Measurements from ENCODE around the gene FAM210A. TPM values are rescaled to one million over a fixed set of nuclear protein-coding genes. Genes with fewer than 3 reads are reported as not detected.
"Not testable (repeated sequence)": the region's sequence is repeated elsewhere in the genome, so short reads cannot be mapped to it uniquely, and the experiment has no call there.

FAM210A gene
- polyA plus RNA-seq (2012; ENCODE audit: insufficient read depth, insufficient read length): 18.1 TPM

- DNase-seq (ENCODE audit: low read depth, low spot score): peak; percentile 93
- H3K4me3 ChIP-seq (ENCODE audit: low read length): peak within 1 kb of the TSS; percentile 88
Measured at GRCh38 chr18:13726232-13726971, at the start of gene FAM210A, which contains the start of gene RNMT. Gene FAM210A (minus strand): TSS chr18:13726558. CDS start chr18:13682077, 44,481 bp downstream. Gene RNMT (plus strand): TSS chr18:13726673. CDS start chr18:13731518, 4,845 bp downstream.

GRCh38 chr18:13775058-13775457 is 48.7 kb upstream of the FAM210A start:
- DNase-seq (ENCODE audit: low read depth, low spot score): no peak

GRCh38 chr18:13762690-13763439 is 36.5 kb upstream of the FAM210A start:
- DNase-seq (ENCODE audit: low read depth, low spot score): no peak
- no peak overlapping the region for H3K4me3 ChIP-seq (ENCODE audit: low read length)

More at GRCh38 chr18:13775058-13775457, 48.7 kb upstream of the FAM210A start:
- H3K4me3 ChIP-seq (ENCODE audit: low read length): no peak overlapping the region

- H3K4me3 ChIP-seq (ENCODE audit: low read length): no peak overlapping the region
- DNase-seq (ENCODE audit: low read depth, low spot score): no peak
Measured at GRCh38 chr18:13760047-13760446, 33.7 kb upstream of the FAM210A start.

GRCh38 chr18:13758622-13759021 is 32.3 kb upstream of the FAM210A start:
- no peak overlapping the region for H3K4me3 ChIP-seq (ENCODE audit: low read length)
- DNase-seq (ENCODE audit: low read depth, low spot score): no peak

GRCh38 chr18:13756671-13757070 is 30.3 kb upstream of the FAM210A start:
- no peak overlapping the region for H3K4me3 ChIP-seq (ENCODE audit: low read length)
- no peak for DNase-seq (ENCODE audit: low read depth, low spot score)

- no peak overlapping the region for H3K4me3 ChIP-seq (ENCODE audit: low read length)
- no peak for DNase-seq (ENCODE audit: low read depth, low spot score)
Measured at GRCh38 chr18:13756261-13756660, 29.9 kb upstream of the FAM210A start.

- H3K4me3 ChIP-seq (ENCODE audit: low read length); DNase-seq (ENCODE audit: low read depth, low spot score): not testable (repeated sequence)
Measured at GRCh38 chr18:13751599-13751998, 25.2 kb upstream of the FAM210A start.

- no peak for DNase-seq (ENCODE audit: low read depth, low spot score)
Measured at GRCh38 chr18:13746633-13747032, 20.3 kb upstream of the FAM210A start.

GRCh38 chr18:13745696-13746095 is 19.3 kb upstream of the FAM210A start:
- no peak for DNase-seq (ENCODE audit: low read depth, low spot score)

More at GRCh38 chr18:13746633-13747032, 20.3 kb upstream of the FAM210A start:
- H3K4me3 ChIP-seq (ENCODE audit: low read length): no peak overlapping the region

GRCh38 chr18:13735681-13736080 is 9.3 kb upstream of the FAM210A start:
- H3K4me3 ChIP-seq (ENCODE audit: low read length): no peak overlapping the region
- no peak for DNase-seq (ENCODE audit: low read depth, low spot score)

More at GRCh38 chr18:13745696-13746095, 19.3 kb upstream of the FAM210A start:
- no peak overlapping the region for H3K4me3 ChIP-seq (ENCODE audit: low read length)

- no peak overlapping the region for H3K4me3 ChIP-seq (ENCODE audit: low read length)
- DNase-seq (ENCODE audit: low read depth, low spot score): peak; percentile 17
Measured at GRCh38 chr18:13730481-13730880, 4.1 kb upstream of the FAM210A start.

- no peak for DNase-seq (ENCODE audit: low read depth, low spot score)
- peak overlapping the region; percentile 88 for H3K4me3 ChIP-seq (ENCODE audit: low read length)
Measured at GRCh38 chr18:13726972-13727331, 594 bp upstream of the FAM210A start.

- no peak for DNase-seq (ENCODE audit: low read depth, low spot score)
Measured at GRCh38 chr18:13725566-13726231, 659 bp downstream of the FAM210A start.

GRCh38 chr18:13720847-13721246 is 5.5 kb downstream of the FAM210A start:
- DNase-seq (ENCODE audit: low read depth, low spot score): no peak
- H3K4me3 ChIP-seq (ENCODE audit: low read length): no peak overlapping the region

More at GRCh38 chr18:13725566-13726231, 659 bp downstream of the FAM210A start:
- peak overlapping the region; percentile 88 for H3K4me3 ChIP-seq (ENCODE audit: low read length)

GRCh38 chr18:13720123-13720522 is 6.2 kb downstream of the FAM210A start:
- H3K4me3 ChIP-seq (ENCODE audit: low read length): no peak overlapping the region
- DNase-seq (ENCODE audit: low read depth, low spot score): no peak

- DNase-seq (ENCODE audit: low read depth, low spot score): no peak
- H3K4me3 ChIP-seq (ENCODE audit: low read length): no peak overlapping the region
Measured at GRCh38 chr18:13716916-13717315, 9.4 kb downstream of the FAM210A start.

GRCh38 chr18:13715330-13715729 is 11.0 kb downstream of the FAM210A start:
- no peak overlapping the region for H3K4me3 ChIP-seq (ENCODE audit: low read length)
- DNase-seq (ENCODE audit: low read depth, low spot score): no peak

GRCh38 chr18:13713455-13714055 is 12.8 kb downstream of the FAM210A start:
- DNase-seq (ENCODE audit: low read depth, low spot score): no peak
- no peak overlapping the region for H3K4me3 ChIP-seq (ENCODE audit: low read length)
